ENCODE measurements around the gene RPRD2.
"Not testable (repeated sequence)": the region's sequence is repeated elsewhere in the genome, so short reads cannot be mapped to it uniquely, and the experiment has no call there.

Gene RPRD2

DNA sequence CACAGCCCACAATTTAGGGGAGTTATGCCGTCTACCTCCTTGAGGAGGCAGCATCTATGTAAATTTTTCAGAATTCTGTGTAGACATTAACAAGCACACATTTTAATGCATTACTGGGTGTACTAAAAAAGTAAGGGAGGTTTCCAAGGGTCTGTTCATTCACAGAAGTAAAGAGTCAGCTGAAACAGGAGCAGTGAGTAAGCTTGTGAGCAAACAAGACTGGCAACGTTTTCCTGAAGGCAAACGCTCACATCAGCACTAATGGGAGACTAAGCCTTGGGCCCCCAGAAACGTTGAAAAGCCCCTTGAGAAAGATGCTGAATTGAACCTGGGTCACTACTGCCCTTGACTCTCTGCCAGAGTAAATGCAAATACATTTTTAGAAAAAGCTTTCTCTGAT is 25.7 kb downstream of the RPRD2 start:
- no peak for DNase-seq (ENCODE audit: low read depth, low spot score)

DNA sequence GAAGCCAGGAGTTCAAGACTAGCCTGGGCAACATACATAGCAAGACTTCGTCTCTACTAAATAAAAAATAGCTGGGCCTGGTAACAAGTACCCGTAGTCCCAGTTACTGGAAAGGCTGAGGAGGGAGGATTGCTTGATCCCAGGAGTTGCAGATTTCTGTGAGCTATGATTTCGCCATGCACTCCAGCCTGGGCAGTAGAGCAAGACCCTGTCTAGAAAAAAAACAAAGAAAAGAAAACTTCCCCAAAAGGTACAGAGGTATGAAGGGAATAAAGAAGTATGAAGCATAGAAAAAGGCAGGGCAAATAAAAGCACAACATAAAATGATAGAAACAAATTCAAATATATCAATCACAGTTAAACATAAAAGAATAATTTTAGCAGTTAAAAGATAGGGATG is 28.7 kb downstream of the RPRD2 start:
- H3K4me3 ChIP-seq (ENCODE audit: insufficient read length, low read depth) = no peak overlapping the region
- H3K9me3 ChIP-seq (ENCODE audit: insufficient read depth, low read length) = no peaks in the 10 kb centered on the region; the same call in 1 of the 2 replicates
- no peaks in the 10 kb centered on the region for H3K36me3 ChIP-seq (ENCODE audit: insufficient read depth, insufficient read length, low read length)
- no peak for DNase-seq (ENCODE audit: low read depth, low spot score)
- H3K27me3 ChIP-seq (ENCODE audit: insufficient read depth, insufficient read length) = no peaks in the 10 kb centered on the region
- no peak overlapping the region for H3K9ac ChIP-seq (ENCODE audit: insufficient read length, low read depth)
- no peaks in the 10 kb centered on the region for H3K4me1 ChIP-seq (ENCODE audit: insufficient read depth, insufficient read length)
- no peak for TF ChIP-seq YY1 (IDR thresholded peaks at IDR 0.05; ENCODE audit: insufficient read depth, insufficient read length)
- no peak for TF ChIP-seq ZNF274 (IDR thresholded peaks at IDR 0.05; ENCODE audit: low read depth, low read length)
- no peak for TF ChIP-seq SUZ12 (IDR thresholded peaks at IDR 0.05; ENCODE audit: extremely low read depth, insufficient read depth, insufficient read length)

More for the DNA sequence above, 25.7 kb downstream of the RPRD2 start:
- Histone ChIP-seq H3K4me1 (ENCODE audit: insufficient read depth, insufficient read length) (no peaks in the 10 kb centered on the region), H3K9ac (ENCODE audit: insufficient read length, low read depth) (no peak overlapping the region), H3K4me3 (ENCODE audit: insufficient read length, low read depth) (no peak overlapping the region), H3K27me3 (ENCODE audit: insufficient read depth, insufficient read length) (no peaks in the 10 kb centered on the region), H3K36me3 (ENCODE audit: insufficient read depth, insufficient read length, low read length) (no peaks in the 10 kb centered on the region), H3K9me3 (ENCODE audit: insufficient read depth, low read length) (no peaks in the 10 kb centered on the region)
- TF ChIP-seq SUZ12 (IDR thresholded peaks at IDR 0.05; ENCODE audit: extremely low read depth, insufficient read depth, insufficient read length) (no peak), YY1 (IDR thresholded peaks at IDR 0.05; ENCODE audit: insufficient read depth, insufficient read length) (no peak), ZNF274 (IDR thresholded peaks at IDR 0.05; ENCODE audit: low read depth, low read length) (no peak)

DNA sequence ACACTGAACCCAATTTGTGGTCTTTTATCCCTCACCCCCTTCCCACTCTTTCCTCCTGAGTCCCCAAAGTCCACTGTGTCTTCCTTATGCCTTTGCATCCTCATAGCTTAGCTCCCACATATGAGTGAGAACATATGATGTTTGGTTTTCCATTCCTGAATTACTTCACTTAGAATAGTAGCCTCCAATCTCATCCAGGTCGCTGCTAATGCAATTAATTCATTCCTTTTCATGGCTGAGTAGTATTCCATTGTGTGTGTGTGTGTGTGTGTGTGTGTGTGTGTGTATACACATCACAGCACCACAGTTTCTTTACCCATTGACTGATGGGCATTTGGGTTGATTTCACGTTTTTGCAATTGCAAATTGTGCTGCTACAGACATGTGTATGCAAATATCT is 31.2 kb downstream of the RPRD2 start:
- H3K4me1 ChIP-seq (ENCODE audit: insufficient read depth, insufficient read length); H3K27me3 ChIP-seq (ENCODE audit: insufficient read depth, insufficient read length); H3K9ac ChIP-seq (ENCODE audit: insufficient read length, low read depth); DNase-seq (ENCODE audit: low read depth, low spot score); H3K36me3 ChIP-seq (ENCODE audit: insufficient read depth, insufficient read length, low read length); H3K9me3 ChIP-seq (ENCODE audit: insufficient read depth, low read length); H3K4me3 ChIP-seq (ENCODE audit: insufficient read length, low read depth): not testable (repeated sequence)

DNA sequence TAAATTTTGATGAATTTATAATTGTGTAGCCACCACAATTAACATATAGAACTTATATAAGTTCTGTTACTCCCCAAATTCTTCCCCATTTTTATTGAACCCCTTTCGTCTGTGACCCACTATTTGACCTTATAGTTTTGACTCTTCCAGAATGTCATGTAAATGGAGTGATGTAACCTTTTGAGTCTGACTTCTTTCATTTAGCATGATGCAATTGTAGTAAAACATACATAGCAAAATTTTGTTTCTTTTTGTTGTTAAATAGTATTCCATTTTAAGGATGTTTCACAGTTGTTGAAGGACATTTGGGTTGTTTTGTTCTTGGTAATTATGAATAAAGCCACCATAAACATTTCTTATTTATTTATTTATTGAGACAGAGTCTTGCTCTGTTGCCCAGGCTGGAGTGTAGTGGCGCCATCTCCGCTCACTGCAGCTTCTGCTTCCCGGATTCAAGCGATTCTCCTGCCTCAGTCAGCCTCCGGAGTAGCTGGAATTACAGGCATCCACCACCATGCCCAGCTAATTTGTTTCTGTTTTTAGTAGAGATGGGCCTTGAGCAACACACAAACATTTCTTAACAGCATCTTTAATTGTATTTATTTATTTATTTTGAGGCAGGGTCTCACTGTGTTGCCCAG is 33.6 kb downstream of the RPRD2 start:
- Histone ChIP-seq H3K27me3 (ENCODE audit: insufficient read depth, insufficient read length) (no peaks in the 10 kb centered on the region), H3K9ac (ENCODE audit: insufficient read length, low read depth) (no peak overlapping the region), H3K4me3 (ENCODE audit: insufficient read length, low read depth) (no peak overlapping the region), H3K36me3 (ENCODE audit: insufficient read depth, insufficient read length, low read length) (no peaks in the 10 kb centered on the region), H3K4me1 (ENCODE audit: insufficient read depth, insufficient read length) (no peaks in the 10 kb centered on the region), H3K9me3 (ENCODE audit: insufficient read depth, low read length) (no peaks in the 10 kb centered on the region; the same call in none of the 2 replicates)
- no peak for DNase-seq (ENCODE audit: low read depth, low spot score)
- TF ChIP-seq YY1 (IDR thresholded peaks at IDR 0.05; ENCODE audit: insufficient read depth, insufficient read length) = no peak
- no peak for TF ChIP-seq SUZ12 (IDR thresholded peaks at IDR 0.05; ENCODE audit: extremely low read depth, insufficient read depth, insufficient read length)
- no peak for TF ChIP-seq ZNF274 (IDR thresholded peaks at IDR 0.05; ENCODE audit: low read depth, low read length)

- TF ChIP-seq ZNF274 (IDR thresholded peaks at IDR 0.05; ENCODE audit: low read depth, low read length) (no peak), YY1 (IDR thresholded peaks at IDR 0.05; ENCODE audit: insufficient read depth, insufficient read length) (no peak), SUZ12 (IDR thresholded peaks at IDR 0.05; ENCODE audit: extremely low read depth, insufficient read depth, insufficient read length) (no peak)
- no peaks in the 10 kb centered on the region; the same call in 1 of the 2 replicates for H3K9me3 ChIP-seq (ENCODE audit: insufficient read depth, low read length)
- no peaks in the 10 kb centered on the region for H3K27me3 ChIP-seq (ENCODE audit: insufficient read depth, insufficient read length)
- no peak overlapping the region for H3K4me3 ChIP-seq (ENCODE audit: insufficient read length, low read depth)
- DNase-seq (ENCODE audit: low read depth, low spot score) = no peak
- H3K36me3 ChIP-seq (ENCODE audit: insufficient read depth, insufficient read length, low read length) = no peaks in the 10 kb centered on the region
- peaks cover 2% of the 10 kb centered on the region for H3K4me1 ChIP-seq (ENCODE audit: insufficient read depth, insufficient read length)
- no peak overlapping the region for H3K9ac ChIP-seq (ENCODE audit: insufficient read length, low read depth)
Observed at GRCh38 chr1:150404465-150404864, 40.5 kb downstream of the RPRD2 start.

DNA sequence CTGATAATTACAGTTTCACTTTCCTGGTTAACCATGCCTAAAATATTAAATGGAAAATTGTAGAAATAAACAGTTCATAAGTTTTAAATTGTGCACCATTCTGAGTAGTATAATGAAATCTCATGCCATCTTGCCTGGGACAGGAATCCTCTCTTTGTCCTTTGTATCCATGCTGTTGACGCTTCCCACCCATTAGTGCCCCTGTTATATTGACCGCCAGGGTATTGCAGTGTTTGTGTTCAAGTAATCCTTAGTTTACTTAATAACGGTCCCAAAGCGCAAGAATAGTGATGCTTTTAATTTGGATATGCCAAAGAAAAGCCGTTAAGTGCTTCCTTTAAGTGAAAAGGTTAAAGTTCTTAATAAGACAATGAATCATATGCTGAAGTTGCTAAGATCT is 41.7 kb downstream of the RPRD2 start:
- H3K4me3 ChIP-seq (ENCODE audit: insufficient read length, low read depth) = no peak overlapping the region
- peaks cover 2% of the 10 kb centered on the region for H3K4me1 ChIP-seq (ENCODE audit: insufficient read depth, insufficient read length)
- TF ChIP-seq ZNF274 (IDR thresholded peaks at IDR 0.05; ENCODE audit: low read depth, low read length) (no peak), SUZ12 (IDR thresholded peaks at IDR 0.05; ENCODE audit: extremely low read depth, insufficient read depth, insufficient read length) (no peak), YY1 (IDR thresholded peaks at IDR 0.05; ENCODE audit: insufficient read depth, insufficient read length) (no peak)

GRCh38 chr1:150406483-150406882 is 42.5 kb downstream of the RPRD2 start:
- no peaks in the 10 kb centered on the region for H3K27me3 ChIP-seq (ENCODE audit: insufficient read depth, insufficient read length)
- H3K36me3 ChIP-seq (ENCODE audit: insufficient read depth, insufficient read length, low read length) = no peaks in the 10 kb centered on the region
- H3K9ac ChIP-seq (ENCODE audit: insufficient read length, low read depth) = no peak overlapping the region
- TF ChIP-seq ZNF274 (IDR thresholded peaks at IDR 0.05; ENCODE audit: low read depth, low read length) (no peak), YY1 (IDR thresholded peaks at IDR 0.05; ENCODE audit: insufficient read depth, insufficient read length) (no peak), SUZ12 (IDR thresholded peaks at IDR 0.05; ENCODE audit: extremely low read depth, insufficient read depth, insufficient read length) (no peak)
- peaks cover 2% of the 10 kb centered on the region for H3K4me1 ChIP-seq (ENCODE audit: insufficient read depth, insufficient read length)
- no peak overlapping the region for H3K4me3 ChIP-seq (ENCODE audit: insufficient read length, low read depth)
- H3K9me3 ChIP-seq (ENCODE audit: insufficient read depth, low read length) = no peaks in the 10 kb centered on the region
- no peak for DNase-seq (ENCODE audit: low read depth, low spot score)

More for the DNA sequence above, 41.7 kb downstream of the RPRD2 start:
- DNase-seq (ENCODE audit: low read depth, low spot score) = no peak
- H3K9me3 ChIP-seq (ENCODE audit: insufficient read depth, low read length) = no peaks in the 10 kb centered on the region
- H3K27me3 ChIP-seq (ENCODE audit: insufficient read depth, insufficient read length) = no peaks in the 10 kb centered on the region
- no peak overlapping the region for H3K9ac ChIP-seq (ENCODE audit: insufficient read length, low read depth)
- no peaks in the 10 kb centered on the region for H3K36me3 ChIP-seq (ENCODE audit: insufficient read depth, insufficient read length, low read length)
